Activated CD8-positive, alpha-beta T cell treated with anti-CD3 and anti-CD28 coated beads for 36 hours (primary cell): ENCODE measurements around the gene C16orf74. TPM values are rescaled to one million over a fixed set of nuclear protein-coding genes. Genes with fewer than 3 reads are reported as not detected.

Experiments used
- ATAC-seq: fragments of 200-7000 bp; cut with Tn5 transposase; one replicate; pipeline ENCODE4 v1.10.0; 2021; ENCODE audit warnings: mild to moderate bottlenecking, moderate library complexity
- CTCF ChIA-PET: fragments of 350-600 bp; sonication (Branson Sonifier 250); formaldehyde crosslinking; loops from one replicate; lab custom pipeline; 2021; ENCODE audit warnings: antibody characterized with exemption; lab: Charles Lee
- POLR2A ChIA-PET: fragments of 350-600 bp; sonication (Branson Sonifier 250); formaldehyde crosslinking; loops from one replicate; lab custom pipeline; 2021; ENCODE audit warnings: antibody characterized with exemption; lab: Charles Lee
- DNase-seq: peaks from one replicate; pipeline ENCODE4 v3.0.0-alpha.2; 2020
- H3K27ac Mint-ChIP-seq: one replicate; pipeline ENCODE4 v1.8.0; 2021; ENCODE audit warnings: mild to moderate bottlenecking, mixed read lengths
- H3K27me3 Mint-ChIP-seq: one replicate; pipeline ENCODE4 v1.8.0; 2021; ENCODE audit warnings: mixed read lengths
- H3K36me3 Mint-ChIP-seq: one replicate; pipeline ENCODE4 v1.8.0; 2021; ENCODE audit warnings: low read depth, mixed read lengths
- H3K4me1 Mint-ChIP-seq: one replicate; pipeline ENCODE4 v1.8.0; 2021; ENCODE audit warnings: low read depth, mixed read lengths
- H3K4me3 Mint-ChIP-seq: one replicate; pipeline ENCODE4 v1.8.0; 2021; ENCODE audit warnings: mild to moderate bottlenecking, moderate library complexity, mixed read lengths
- H3K9me3 Mint-ChIP-seq: one replicate; pipeline ENCODE4 v1.8.0; 2021; ENCODE audit warnings: mixed read lengths
- CTCF ChIP-seq: fragments of 200-600 bp; IDR thresholded peaks from one replicate; pipeline ENCODE4 v1.8.0; 2022; ENCODE audit warnings: antibody characterized with exemption, mild to moderate bottlenecking
- intact Hi-C: fragments of 100-400 bp; cut with micrococcal nuclease; formaldehyde crosslinking; loops from one replicate; pipeline ENCODE4 v1.10.0; 2022
- total RNA-seq, 2 experiments: library from RNA; stranded (reverse); gene quantifications; one replicate each; pipeline ENCODE4 v1.2.3, GENCODE V29; 2021

The C16orf74 gene
- total RNA-seq, 2 experiments from 2014 or later = 1.1 to 1.4 TPM

- peaks cover 6% of the 10 kb centered on the region for H3K4me1 Mint-ChIP-seq
- H3K9me3 Mint-ChIP-seq = no peaks in the 10 kb centered on the region
- ATAC-seq (no peak), DNase-seq (no peak)
- CTCF ChIA-PET = interaction anchor here (1.2 to 4.2 kb wide), 3 partner anchors 9 to 314 kb away, joined by 3 to 18 read pairs (median 3); no protein-coding TSS in a partner anchor
- POLR2A ChIA-PET = interaction anchor here (1.3 to 1.6 kb wide), 2 partner anchors 10 to 42 kb away, joined by 3 to 6 read pairs; no protein-coding TSS in a partner anchor
- no peak overlapping the region for H3K4me3 Mint-ChIP-seq
- intact Hi-C loops = loop anchor here (5.0 kb wide), 1 partner anchor 44 kb away; no protein-coding TSS in a partner anchor
- TF ChIP-seq CTCF = no peak
- H3K27ac Mint-ChIP-seq = no peak overlapping the region
- H3K27me3 Mint-ChIP-seq = no peaks in the 10 kb centered on the region
- peaks cover 43% of the 10 kb centered on the region for H3K36me3 Mint-ChIP-seq
Observed at GRCh38 chr16:85673529-85674417, 77.1 kb downstream of the C16orf74 start.

- ATAC-seq (no peak), DNase-seq (no peak)
- POLR2A ChIA-PET = interaction anchor here (0.7 to 1.0 kb wide), 2 partner anchors 13 to 338 kb away, joined by 3 read pairs; no protein-coding TSS in a partner anchor
- CTCF ChIA-PET = interaction anchor here (2.4 to 4.2 kb wide), 2 partner anchors 12 to 54 kb away, joined by 8 to 18 read pairs; no protein-coding TSS in a partner anchor
- Mint-ChIP-seq H3K27me3 (no peaks in the 10 kb centered on the region), H3K9me3 (no peaks in the 10 kb centered on the region), H3K27ac (no peak overlapping the region), H3K36me3 (peaks cover 46% of the 10 kb centered on the region), H3K4me1 (peaks cover 6% of the 10 kb centered on the region), H3K4me3 (no peak overlapping the region)
- no peak for TF ChIP-seq CTCF
- intact Hi-C loops = loop anchor here (5.0 kb wide), 1 partner anchor 46 kb away; no protein-coding TSS in a partner anchor
Observed at GRCh38 chr16:85670840-85671239, 80.1 kb downstream of the C16orf74 start.

- Mint-ChIP-seq H3K9me3 (no peaks in the 10 kb centered on the region), H3K27me3 (no peaks in the 10 kb centered on the region), H3K36me3 (peaks cover 41% of the 10 kb centered on the region), H3K27ac (no peak overlapping the region), H3K4me1 (no peaks in the 10 kb centered on the region), H3K4me3 (no peak overlapping the region)
- ATAC-seq (no peak), DNase-seq (no peak)
- ChIA-PET CTCF (interaction anchor here (0.8 to 1.2 kb wide), 2 partner anchors 9 to 15 kb away, joined by 3 read pairs; no protein-coding TSS in a partner anchor), POLR2A (interaction anchor here (0.6 kb wide), 1 partner anchor 19 kb away, joined by 3 read pairs; no protein-coding TSS in a partner anchor)
- no peak for TF ChIP-seq CTCF
- intact Hi-C loops = no loop called here
Observed at GRCh38 chr16:85668676-85669424, 82.0 kb downstream of the C16orf74 start.

- Mint-ChIP-seq H3K27me3 (no peaks in the 10 kb centered on the region), H3K4me3 (no peak overlapping the region), H3K9me3 (no peaks in the 10 kb centered on the region), H3K4me1 (no peaks in the 10 kb centered on the region), H3K36me3 (peaks cover 40% of the 10 kb centered on the region), H3K27ac (no peak overlapping the region)
- ATAC-seq (no peak), DNase-seq (no peak)
- intact Hi-C loops = no loop called here
- ChIA-PET POLR2A (interaction anchor here (0.6 to 1.5 kb wide), 2 partner anchors 18 to 25 kb away, joined by 3 read pairs; no protein-coding TSS in a partner anchor), CTCF (interaction anchor here (0.8 to 1.2 kb wide), 2 partner anchors 10 to 16 kb away, joined by 3 read pairs; no protein-coding TSS in a partner anchor)
- TF ChIP-seq CTCF = no peak
Observed at GRCh38 chr16:85667841-85668413, 83.0 kb downstream of the C16orf74 start.
